H1 (cell line): Measurements from ENCODE around the gene SH3PXD2A. TPM values are rescaled to one million over a fixed set of nuclear protein-coding genes. Genes with fewer than 3 reads are reported as not detected.

ENCODE experiments used
- CTCF ChIA-PET: fragments of 300-600 bp; sonication (Branson Sonifier 250); formaldehyde crosslinking; loops from one replicate; lab custom pipeline; 2021; ENCODE audit not compliant: partially characterized antibody; lab: Charles Lee
- POLR2A ChIA-PET: fragments of 300-600 bp; sonication (Branson Sonifier 250); formaldehyde crosslinking; loops from one replicate; lab custom pipeline; 2021; ENCODE audit warnings: inconsistent platforms; ENCODE audit not compliant: partially characterized antibody; lab: Charles Lee
- DNase-seq, 2 experiments: peaks; one replicate each; pipeline versions ENCODE4 v3.0.0 to v3.0.0-alpha.2; 2010 to 2022; ENCODE audit warnings: low spot score in 2 of 2, low read depth in 1 of 2, mixed read lengths in 1 of 2
- FAIRE-seq: peaks from 2 replicates; lab custom pipeline; 2011; peaks lifted over from hg19 to GRCh38; lab: Jason Lieb, UNC
- H2AFZ ChIP-seq: 2 replicates; pipeline ENCODE4 v1.8.1; 2012; ENCODE audit warnings: low read length, inconsistent platforms
- H2AK5ac ChIP-seq: 2 replicates; pipeline ENCODE4 v1.6.1; 2013; ENCODE audit warnings: low read depth, low read length
- H2BK120ac ChIP-seq: replicated peaks from 2 replicates; pipeline ENCODE3; 2013; ENCODE audit warnings: low read depth, low read length, inconsistent platforms
- H2BK12ac ChIP-seq: 2 replicates; pipeline ENCODE4 v1.6.1; 2013; ENCODE audit warnings: low read depth, low read length
- H2BK15ac ChIP-seq: 2 replicates; pipeline ENCODE4 v1.6.1; 2013; ENCODE audit warnings: low read length
- H2BK20ac ChIP-seq: 2 replicates; pipeline ENCODE4 v1.6.1; 2013; ENCODE audit warnings: low read length
- H2BK5ac ChIP-seq: 2 replicates; pipeline ENCODE4 v1.6.1; 2013; ENCODE audit warnings: low read depth, low read length
- H3K14ac ChIP-seq: 2 replicates; pipeline ENCODE4 v1.6.1; 2013; ENCODE audit warnings: inconsistent platforms; ENCODE audit not compliant: insufficient read length
- H3K18ac ChIP-seq: 2 replicates; pipeline ENCODE4 v1.6.1; 2013; ENCODE audit warnings: low read length; ENCODE audit errors: extremely low read depth
- H3K23ac ChIP-seq: 2 replicates; pipeline ENCODE4 v1.6.1; 2013; ENCODE audit warnings: inconsistent platforms; ENCODE audit not compliant: insufficient read length
- H3K23me2 ChIP-seq: 2 replicates; pipeline ENCODE4 v1.6.1; 2013; ENCODE audit warnings: low read depth, low read length
- H3K27ac ChIP-seq: 2 replicates; pipeline ENCODE4 v1.6.1; 2011; ENCODE audit warnings: low read depth, low read length, inconsistent platforms
- H3K27me3 ChIP-seq, 4 experiments: replicated peaks in 1 of 4; 1 replicate in 1 of 4; 2 replicates in 3 of 4; pipeline versions ENCODE4 v1.6.1 to v1.8.1; 2011 to 2013; ENCODE audit warnings: low read length in 3 of 4, mild to moderate bottlenecking in 3 of 4, inconsistent platforms in 2 of 4, mixed read lengths in 2 of 4, moderate library complexity in 1 of 4; ENCODE audit not compliant: control insufficient read depth in 3 of 4, insufficient read depth in 3 of 4; ENCODE audit errors: extremely low read depth in 1 of 4
- H3K36me3 ChIP-seq, 4 experiments: 2 replicates each; pipeline versions ENCODE4 v1.6.1 to v1.8.1; 2011 to 2013; ENCODE audit warnings: mild to moderate bottlenecking in 4 of 4, low read length in 3 of 4, moderate library complexity in 2 of 4, control low read depth in 1 of 4, inconsistent platforms in 1 of 4; ENCODE audit not compliant: insufficient read depth in 4 of 4, control insufficient read depth in 2 of 4
- H3K4ac ChIP-seq: replicated peaks from 2 replicates; pipeline ENCODE3; 2013; ENCODE audit warnings: low read length, low read depth, mixed read lengths, inconsistent platforms; ENCODE audit not compliant: insufficient read length
- H3K4me1 ChIP-seq, 4 experiments: replicated peaks in 1 of 4; 1 replicate in 1 of 4; 2 replicates in 3 of 4; pipeline versions ENCODE4 v1.6.1 to v1.8.1; 2011 to 2013; ENCODE audit warnings: low read length in 3 of 4, inconsistent platforms in 2 of 4, mixed read lengths in 1 of 4; ENCODE audit not compliant: insufficient read depth in 4 of 4, control insufficient read depth in 3 of 4
- H3K4me2 ChIP-seq, 2 experiments: 2 replicates each; pipeline versions ENCODE4 v1.6.1 to v1.8.1; 2011 to 2013; ENCODE audit warnings: low read depth in 2 of 2, low read length in 2 of 2, control low read depth in 1 of 2, inconsistent platforms in 1 of 2, mild to moderate bottlenecking in 1 of 2; ENCODE audit not compliant: insufficient read depth in 1 of 2
- H3K4me3 ChIP-seq, 4 experiments: fragments of 200-600, 300-600 bp in 1 of 4; sonication (generic), shearing (Covaris generic), sonication (Bioruptor Twin) in 1 of 4; 2 replicates each; pipeline versions ENCODE4 v1.5.1 to v1.8.1; 2011 to 2016; ENCODE audit warnings: low read length in 4 of 4, low read depth in 3 of 4, control low read depth in 2 of 4, inconsistent platforms in 2 of 4, mild to moderate bottlenecking in 2 of 4, mixed read lengths in 1 of 4, moderate library complexity in 1 of 4; ENCODE audit not compliant: insufficient read depth in 2 of 4; ENCODE audit errors: extremely low read depth in 1 of 4
- H3K56ac ChIP-seq: replicated peaks from 2 replicates; pipeline ENCODE3; 2013; ENCODE audit warnings: low read depth, mild to moderate bottlenecking, mixed read lengths, low read length, inconsistent platforms; ENCODE audit not compliant: insufficient read length
- H3K79me1 ChIP-seq: 2 replicates; pipeline ENCODE4 v1.6.1; 2013; ENCODE audit warnings: low read depth, low read length, control low read depth
- H3K79me2 ChIP-seq, 2 experiments: 2 replicates each; pipeline versions ENCODE4 v1.6.1 to v1.8.1; 2012 to 2013; ENCODE audit warnings: low read length in 2 of 2, mild to moderate bottlenecking in 2 of 2, inconsistent platforms in 1 of 2; ENCODE audit not compliant: insufficient read depth in 2 of 2, control insufficient read depth in 1 of 2
- H3K9ac ChIP-seq, 4 experiments: replicated peaks in 1 of 4; 1 replicate in 1 of 4; 2 replicates in 3 of 4; pipeline versions ENCODE4 v1.6.1 to v1.8.1; 2011 to 2013; ENCODE audit warnings: low read depth in 3 of 4, low read length in 3 of 4, control low read depth in 2 of 4, mild to moderate bottlenecking in 2 of 4, moderate library complexity in 2 of 4, inconsistent platforms in 1 of 4; ENCODE audit errors: extremely low read depth in 1 of 4
- H3K9me3 ChIP-seq, 2 experiments: 2 replicates each; pipeline versions ENCODE4 v1.6.1 to v1.8.1; 2012 to 2013; ENCODE audit warnings: mild to moderate bottlenecking in 2 of 2, moderate library complexity in 2 of 2, control low read depth in 1 of 2, inconsistent platforms in 1 of 2, low read depth in 1 of 2, low read length in 1 of 2, mixed read lengths in 1 of 2; ENCODE audit not compliant: insufficient read depth in 2 of 2
- H4K20me1 ChIP-seq, 2 experiments: replicated peaks in 1 of 2; 2 replicates each; pipeline versions ENCODE3 to v1.8.1; 2011 to 2013; ENCODE audit warnings: inconsistent platforms in 2 of 2, low read length in 2 of 2, mild to moderate bottlenecking in 1 of 2; ENCODE audit not compliant: insufficient read depth in 2 of 2, control insufficient read depth in 1 of 2
- H4K5ac ChIP-seq: 2 replicates; pipeline ENCODE4 v1.6.1; 2013; ENCODE audit warnings: low read length, low read depth, mixed read lengths, inconsistent platforms; ENCODE audit not compliant: insufficient read length
- H4K8ac ChIP-seq: 2 replicates; pipeline ENCODE4 v1.8.0; 2013; ENCODE audit warnings: mild to moderate bottlenecking, moderate library complexity, low read length, inconsistent platforms; ENCODE audit not compliant: insufficient read depth; ENCODE audit errors: extremely low read depth
- H4K91ac ChIP-seq: replicated peaks from 2 replicates; pipeline ENCODE3; 2013; ENCODE audit warnings: low read length, mixed read lengths, inconsistent platforms; ENCODE audit not compliant: insufficient read length
- POU5F1 ChIP-seq: IDR thresholded peaks from 2 replicates; pipeline ENCODE4 v1.6.1; 2011; ENCODE audit warnings: low read depth, mild to moderate bottlenecking, low read length, moderate library complexity
- RBBP5 ChIP-seq: IDR thresholded peaks from 2 replicates; pipeline ENCODE4 v1.7.1; 2012; ENCODE audit warnings: low read depth, mild to moderate bottlenecking, inconsistent platforms, low read length, moderate library complexity, borderline replicate concordance
- SP2 ChIP-seq: IDR thresholded peaks from 2 replicates; pipeline ENCODE4 v1.6.1; 2012; ENCODE audit warnings: mild to moderate bottlenecking, low read length, inconsistent platforms
- WGBS, 2 experiments: shearing (Covaris generic) in 1 of 2; methylation state at CpG; one replicate each; pipeline versions ENCODE4 v1.1.6 to v1.1.7; 2013 to 2015; ENCODE audit warnings: low lambda C conversion rate in 2 of 2, mixed read lengths in 2 of 2, inconsistent platforms in 1 of 2, low coverage in 1 of 2, missing lambda C conversion rate in 1 of 2; ENCODE audit not compliant: insufficient replicate concordance in 2 of 2, insufficient coverage in 1 of 2, insufficient read length in 1 of 2; ENCODE audit errors: extremely low coverage in 1 of 2, missing lambda C conversion rate in 1 of 2; 5-methylcytosine and 5-hydroxymethylcytosine counted together
- polyA plus RNA-seq, 7 experiments: library from polyadenylated mRNA; depleted of rRNA in 3 of 7; stranded (reverse) in 5 of 7; unstranded in 2 of 7; fragments of >200 nt in 5 of 7; fragments of 200-250 nt in 2 of 7; gene quantifications; 1 replicate in 5 of 7; 2 replicates in 1 of 7; 4 replicates in 1 of 7; pipeline versions ENCODE4 v1.2.1 to v1.2.3, GENCODE V29; 2011 to 2013; ENCODE audit warnings: missing spikeins in 2 of 7, mixed read lengths in 2 of 7
- total RNA-seq: library from RNA; stranded (reverse); fragmentation: NEBNext Ultra II Directional; extraction: Animal tissue kit (Norgen Biotek cat#: 25700); gene quantifications from 2 replicates; pipeline ENCODE4 v1.2.1, GENCODE V29; 2021

Gene SH3PXD2A
- total and polyA plus RNA-seq, 2 of the 8 experiments (the other 6 are each of a cell fraction or from before 2014, with no cell fraction given): 5.4 to 16.3 TPM

- peak overlapping the region; percentile 94 for H2AK5ac ChIP-seq
- H2BK15ac ChIP-seq: peak overlapping the region; percentile 88; the same call in 1 of the 2 replicates
- peak overlapping the region; percentile 85; the same call in 1 of the 2 replicates for H4K8ac ChIP-seq
- WGBS, 2 experiments: 82% methylated on average over 15 of the region's 19 CpGs; no CpG with 5 or more reads in 1 of the 2 experiments
- no peaks in the 10 kb centered on the region; a peak in 1 of 4 replicates for H3K79me2 ChIP-seq
- POLR2A ChIA-PET: interaction anchor here (1.0 to 4.0 kb wide), 5 partner anchors 9 to 23 kb away, joined by 3 to 20 read pairs (median 5); no protein-coding TSS in a partner anchor
- H3K4me1 ChIP-seq: peaks cover 8 to 35% (median 27%) of the 10 kb centered on the region in 4 experiments
- peak overlapping the region; percentile 99 for H2BK20ac ChIP-seq
- H3K23ac ChIP-seq: no peak overlapping the region
- H3K9me3 ChIP-seq: no peaks in the 10 kb centered on the region
- peaks cover 4% of the 10 kb centered on the region; the same call in 1 of the 2 replicates for H3K79me1 ChIP-seq
- peak overlapping the region; percentile 80 for H3K4ac ChIP-seq
- H2AFZ ChIP-seq: no peak overlapping the region
- TF ChIP-seq POU5F1 (no peak), SP2 (no peak), RBBP5 (no peak)
- no peak overlapping the region for H3K56ac ChIP-seq
- no peaks in the 10 kb centered on the region for H4K20me1 ChIP-seq
- DNase-seq (no peak), FAIRE-seq (no peak)
- H3K18ac ChIP-seq: peak overlapping the region; percentile 75
- no peak overlapping the region; a peak in 1 of 7 replicates for H3K9ac ChIP-seq
- no peaks in the 10 kb centered on the region for H3K27me3 ChIP-seq
- no peak overlapping the region for H4K5ac ChIP-seq
- peak overlapping the region; percentile 90 for H4K91ac ChIP-seq
- H3K14ac ChIP-seq: no peak overlapping the region
- H3K4me2 ChIP-seq: no peak overlapping the region
- H3K23me2 ChIP-seq: no peaks in the 10 kb centered on the region
- H2BK120ac ChIP-seq: peak overlapping the region; percentile 77
- H3K4me3 ChIP-seq: no peak overlapping the region
- H2BK12ac ChIP-seq: peak overlapping the region; percentile 94
- CTCF ChIA-PET: interaction anchor here (0.6 to 10.0 kb wide), 15 partner anchors 10 to 92 kb away, joined by 3 to 95 read pairs (median 9); no protein-coding TSS in a partner anchor
- H3K36me3 ChIP-seq: no peaks in the 10 kb centered on the region
- H3K27ac ChIP-seq: no peak overlapping the region
- peak overlapping the region; percentile 90 for H2BK5ac ChIP-seq
Observed at GRCh38 chr10:103637927-103638557, 217.3 kb downstream of the SH3PXD2A start.
